HUDEP-2 (cell line): Measurements from ENCODE around the gene PMM2.
"Not testable (repeated sequence)": the region's sequence is repeated elsewhere in the genome, so short reads cannot be mapped to it uniquely, and the experiment has no call there.

Experiments
- DNase-seq, 76 experiments: peaks; one replicate each; lab custom pipeline; 2025; ENCODE audit not compliant: unreplicated experiment in 76 of 76; lab: John Stamatoyannopoulos, UW

Gene PMM2

GRCh38 chr16:8865145-8865882 is 67.7 kb downstream of the PMM2 start:
- no peak for DNase-seq

GRCh38 chr16:8866118-8866883 is 68.7 kb downstream of the PMM2 start:
- DNase-seq = no peak

GRCh38 chr16:8866884-8867215 is 69.2 kb downstream of the PMM2 start:
- no peak for DNase-seq

GRCh38 chr16:8867216-8867931 is 69.7 kb downstream of the PMM2 start:
- peak in 34 of 76 experiments; percentile 11 to 69 (median 31) for DNase-seq

- peak in 2 of 76 experiments; percentile 57 to 75 for DNase-seq
Observed at GRCh38 chr16:8867932-8868415, 70.3 kb downstream of the PMM2 start.

- DNase-seq = peak in 75 of 76 experiments; percentile 49 to 92 (median 85)
Observed at GRCh38 chr16:8868416-8869211, 71.0 kb downstream of the PMM2 start, which contains the start of gene CARHSP1. TSS of gene CARHSP1 (minus strand) at chr16:8869006. CDS start at chr16:8859328, 9,678 bp downstream.

GRCh38 chr16:8869212-8869987 is 71.8 kb downstream of the PMM2 start:
- DNase-seq = peak in 4 of 76 experiments; percentile 9 to 70 (median 14)

- DNase-seq = not testable (repeated sequence)
Observed at GRCh38 chr16:8869988-8870241, 72.3 kb downstream of the PMM2 start.

- no peak for DNase-seq
Observed at GRCh38 chr16:8872071-8872470, 74.4 kb downstream of the PMM2 start.

- DNase-seq = no peak
Observed at GRCh38 chr16:8872967-8873865, 75.6 kb downstream of the PMM2 start.

GRCh38 chr16:8873866-8874195 is 76.2 kb downstream of the PMM2 start:
- DNase-seq = not testable (repeated sequence)

- DNase-seq = no peak
Observed at GRCh38 chr16:8874388-8874787, 76.7 kb downstream of the PMM2 start.

GRCh38 chr16:8875317-8875716 is 77.7 kb downstream of the PMM2 start:
- not testable (repeated sequence) for DNase-seq

GRCh38 chr16:8877894-8878522 is 80.4 kb downstream of the PMM2 start:
- no peak for DNase-seq

- no peak for DNase-seq
Observed at GRCh38 chr16:8878523-8878911, 80.9 kb downstream of the PMM2 start.

- DNase-seq = no peak
Observed at GRCh38 chr16:8880839-8881510, 83.3 kb downstream of the PMM2 start.

GRCh38 chr16:8882041-8882617 is 84.5 kb downstream of the PMM2 start, which contains the start of gene LITAFD:
TSS of gene LITAFD (plus strand) at chr16:8882351. CDS start at chr16:8884356, 2,005 bp downstream.
- no peak for DNase-seq
